UCSD-AML1 (cell line): Measurements from ENCODE around the gene KDM6B.

Experiments
- DNase-seq: peaks from one replicate; lab custom pipeline; 2025; ENCODE audit not compliant: unreplicated experiment; lab: John Stamatoyannopoulos, UW

KDM6B gene

DNA sequence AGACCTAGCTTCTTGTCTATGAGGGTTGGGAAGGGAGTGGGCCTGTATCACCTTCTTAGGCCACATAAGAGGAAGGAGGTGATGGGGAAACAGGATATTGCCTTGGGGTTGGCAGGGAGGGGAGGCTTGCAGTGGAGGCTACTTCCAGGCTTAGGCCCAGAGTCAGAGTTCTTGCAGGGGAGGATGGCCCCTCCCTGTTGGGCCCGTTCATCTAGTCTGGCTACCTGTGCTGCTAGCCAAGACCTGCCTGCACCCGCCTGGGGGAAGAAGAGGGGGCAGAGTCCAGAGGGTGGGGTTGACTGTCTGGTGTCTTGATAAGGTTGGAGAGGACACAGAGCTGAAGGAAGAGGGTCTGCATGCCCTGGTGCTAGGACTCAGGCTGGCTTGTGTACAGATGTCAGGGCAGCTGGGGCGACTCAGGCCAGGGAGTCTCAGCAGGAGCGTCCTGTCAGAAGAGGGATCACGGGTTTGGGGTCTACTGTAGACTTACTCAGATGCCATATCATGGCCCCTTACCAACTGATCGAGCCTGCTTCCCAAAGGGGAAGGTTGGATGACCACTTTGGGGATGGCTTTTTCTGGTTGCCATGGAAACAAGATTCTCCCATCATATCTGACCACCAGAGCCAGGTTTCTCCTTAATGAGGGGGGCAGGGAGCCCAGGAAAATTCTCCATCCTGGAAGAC, 5.3 kb downstream of the KDM6B start:
- DNase-seq, result peak; percentile 68

DNA sequence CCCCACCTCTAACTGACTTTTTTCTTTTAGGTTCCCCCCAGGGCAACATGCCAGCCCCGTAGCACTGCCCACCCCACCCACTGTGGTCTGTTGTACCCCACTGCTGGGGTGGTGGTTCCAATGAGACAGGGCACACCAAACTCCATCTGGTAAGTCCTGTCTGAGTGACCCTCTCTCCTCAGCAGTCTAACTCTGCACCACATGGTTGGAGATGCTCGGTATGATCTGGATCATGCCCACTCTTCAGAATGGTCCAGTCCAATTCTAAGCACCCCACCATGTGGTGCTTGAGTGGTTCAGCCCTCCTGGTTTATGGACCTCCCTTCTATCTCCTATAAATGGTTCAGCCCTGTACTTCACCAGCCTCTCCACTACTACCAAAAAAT, 5.9 kb downstream of the KDM6B start:
- DNase-seq, result no peak

GRCh38 chr17:7840441-7840840, 6.4 kb downstream of the KDM6B start:
- no peak for DNase-seq

GRCh38 chr17:7840875-7841274, 6.9 kb downstream of the KDM6B start:
- no peak for DNase-seq

DNA sequence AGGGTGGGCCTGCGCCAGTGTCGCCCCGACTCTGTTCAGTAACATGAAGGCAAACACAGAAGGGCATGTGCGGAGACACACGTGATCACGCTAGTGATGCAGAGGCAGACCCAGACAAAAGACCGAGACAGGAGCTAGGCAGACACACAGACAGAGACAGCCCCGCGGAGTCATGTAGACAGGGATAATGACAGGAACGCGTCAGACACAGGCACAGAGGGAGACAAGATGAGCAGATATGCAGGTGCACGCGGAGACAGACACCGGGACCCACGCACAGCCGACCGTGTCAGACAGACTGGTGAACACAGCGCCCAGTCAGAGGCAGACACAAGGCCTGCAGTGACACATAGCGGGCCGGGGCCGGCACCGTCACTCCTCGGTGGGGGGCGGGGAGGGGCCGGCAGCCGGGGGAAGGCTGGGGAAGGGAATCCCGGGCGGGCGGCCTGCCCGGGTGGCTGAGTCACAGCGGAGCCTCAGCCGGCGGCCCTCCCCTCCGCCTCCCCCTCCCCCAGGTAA, 7.4 kb downstream of the KDM6B start:
- DNase-seq, result peak; percentile 87

- DNase-seq, result peak; percentile 91
These were observed 7.9 kb downstream of the KDM6B start for GRCh38 chr17:7841915-7842379.

DNA sequence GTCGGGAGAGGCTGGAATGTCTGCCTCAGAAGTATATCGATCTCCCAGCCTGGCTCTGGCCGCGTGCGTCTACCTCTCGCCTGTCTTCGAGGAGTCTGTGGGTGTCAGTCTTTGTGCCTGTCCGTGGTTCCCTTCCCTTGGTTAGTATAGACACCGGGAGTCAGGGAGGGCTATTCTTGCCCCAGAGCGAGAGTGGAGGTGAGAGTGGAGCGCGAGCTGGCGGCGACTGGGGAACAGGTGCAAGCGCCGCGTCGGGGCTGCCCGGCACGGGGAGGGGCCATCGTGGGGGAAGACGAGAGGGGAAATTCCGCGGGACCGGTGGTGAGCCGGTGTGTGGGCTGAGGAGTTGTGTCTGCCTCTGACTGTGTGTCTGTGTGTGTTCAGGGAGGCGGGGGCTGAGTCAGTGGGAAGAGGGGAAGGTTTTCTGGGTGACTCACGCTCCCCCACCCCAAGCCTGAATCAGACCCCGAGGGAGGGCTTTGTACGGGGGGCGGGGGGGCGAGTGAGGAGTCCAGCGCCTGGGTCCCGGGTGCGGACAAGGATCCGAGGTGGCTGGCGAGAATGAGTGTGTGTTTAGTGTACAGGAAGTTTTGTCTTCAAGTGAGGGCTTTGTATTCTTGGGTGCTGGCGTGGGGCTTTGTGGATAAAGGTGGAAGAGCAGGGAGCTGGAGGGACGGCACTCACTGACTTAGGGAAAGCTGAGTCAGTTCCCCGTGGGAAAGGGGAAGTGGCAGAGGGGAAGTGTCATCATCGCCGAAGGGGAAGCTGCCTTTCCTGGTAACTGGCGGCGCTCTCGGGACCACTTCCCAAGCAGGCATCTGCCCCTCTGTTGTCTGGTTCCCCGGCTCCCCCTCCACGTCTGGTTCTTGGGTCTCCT, 8.6 kb downstream of the KDM6B start:
- peak; percentile 84 for DNase-seq

DNA sequence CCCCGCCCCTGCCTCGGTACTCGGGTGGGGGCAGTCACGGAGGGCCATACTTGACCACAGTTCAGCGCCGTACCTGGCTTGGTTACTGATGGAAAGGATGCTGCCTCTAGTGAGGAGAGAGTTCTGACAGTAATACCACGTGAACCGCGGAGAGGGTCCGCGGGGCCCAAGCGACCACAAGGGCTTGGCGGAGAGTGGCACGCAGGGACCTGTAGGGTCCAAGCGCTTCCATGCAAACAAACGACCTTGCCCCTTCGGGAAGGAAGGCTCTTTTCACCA, 9.2 kb downstream of the KDM6B start:
- DNase-seq, result no peak

- peak; percentile 83 for DNase-seq
These were observed 9.7 kb downstream of the KDM6B start for GRCh38 chr17:7843536-7844291.

DNA sequence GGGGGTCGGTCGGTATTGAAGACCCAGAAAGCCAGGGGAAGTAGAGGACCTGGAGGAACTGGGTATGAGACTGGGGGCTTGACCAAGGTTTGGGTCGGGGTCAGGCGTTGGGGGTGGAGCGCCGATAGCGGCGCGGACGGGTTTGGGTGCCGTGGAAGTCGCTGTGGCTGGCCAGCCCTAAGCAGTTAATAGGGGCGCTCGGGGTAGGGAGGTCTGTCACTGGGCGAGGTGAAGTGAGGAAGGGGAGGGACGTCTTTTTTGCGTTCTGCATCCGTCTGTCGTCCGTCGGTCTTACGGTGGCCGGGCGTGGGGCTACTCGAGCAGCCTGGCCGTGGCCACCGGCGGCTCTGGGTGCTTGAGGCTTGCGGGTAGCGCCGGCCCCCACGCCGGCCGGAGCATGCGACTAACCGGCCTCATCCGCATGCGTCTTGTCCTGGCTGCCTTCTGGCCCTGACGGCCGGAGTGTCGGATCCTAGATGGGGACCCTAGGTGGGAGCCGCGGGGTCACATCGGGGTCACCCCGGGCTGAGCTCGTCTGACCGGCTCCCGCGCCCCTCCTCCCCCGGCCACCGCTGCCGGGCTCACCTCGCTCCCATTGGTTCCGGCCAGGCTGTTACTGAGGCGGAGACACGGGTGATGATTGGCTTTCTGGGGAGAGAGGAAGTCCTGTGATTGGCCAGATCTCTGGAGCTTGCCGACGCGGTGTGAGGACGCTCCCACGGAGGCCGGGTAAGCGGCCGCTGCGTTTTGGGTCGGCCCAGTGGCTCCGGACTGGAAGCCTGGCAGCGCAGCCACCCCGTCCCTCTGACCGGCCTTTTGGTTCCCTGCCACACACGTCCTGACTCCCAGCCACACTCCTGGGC, 10.5 kb downstream of the KDM6B start:
- DNase-seq, result peak; percentile 84

- DNase-seq, result no peak
These were observed 11.5 kb downstream of the KDM6B start for GRCh38 chr17:7845359-7846062.

- DNase-seq, result no peak
These were observed 12.2 kb downstream of the KDM6B start for GRCh38 chr17:7846063-7846735.

DNA sequence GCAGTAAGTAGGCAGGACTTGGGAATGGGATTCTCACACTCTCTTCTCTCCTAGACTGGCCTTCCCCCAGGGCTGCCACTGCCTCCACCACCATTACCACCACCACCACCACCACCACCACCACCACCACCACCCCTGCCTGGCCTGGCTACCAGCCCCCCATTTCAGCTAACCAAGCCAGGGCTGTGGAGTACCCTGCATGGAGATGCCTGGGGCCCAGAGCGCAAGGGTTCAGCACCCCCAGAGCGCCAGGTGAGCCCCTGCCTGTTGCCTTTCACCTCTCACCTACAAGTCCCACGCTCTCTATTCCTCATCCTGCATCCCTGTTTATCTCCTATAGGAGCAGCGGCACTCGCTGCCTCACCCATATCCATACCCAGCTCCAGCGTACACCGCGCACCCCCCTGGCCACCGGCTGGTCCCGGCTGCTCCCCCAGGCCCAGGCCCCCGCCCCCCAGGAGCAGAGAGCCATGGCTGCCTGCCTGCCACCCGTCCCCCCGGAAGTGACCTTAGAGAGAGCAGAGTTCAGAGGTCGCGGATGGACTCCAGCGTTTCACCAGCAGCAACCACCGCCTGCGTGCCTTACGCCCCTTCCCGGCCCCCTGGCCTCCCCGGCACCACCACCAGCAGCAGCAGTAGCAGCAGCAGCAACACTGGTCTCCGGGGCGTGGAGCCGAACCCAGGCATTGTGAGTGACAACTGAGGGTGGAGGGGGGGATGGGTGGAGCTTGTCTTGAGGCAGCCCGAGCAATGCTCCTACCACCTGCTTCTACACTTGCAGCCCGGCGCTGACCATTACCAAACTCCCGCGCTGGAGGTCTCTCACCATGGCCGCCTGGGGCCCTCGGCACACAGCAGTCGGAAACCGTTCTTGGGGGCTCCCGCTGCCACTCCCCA, 13.0 kb downstream of the KDM6B start:
- DNase-seq, result no peak

DNA sequence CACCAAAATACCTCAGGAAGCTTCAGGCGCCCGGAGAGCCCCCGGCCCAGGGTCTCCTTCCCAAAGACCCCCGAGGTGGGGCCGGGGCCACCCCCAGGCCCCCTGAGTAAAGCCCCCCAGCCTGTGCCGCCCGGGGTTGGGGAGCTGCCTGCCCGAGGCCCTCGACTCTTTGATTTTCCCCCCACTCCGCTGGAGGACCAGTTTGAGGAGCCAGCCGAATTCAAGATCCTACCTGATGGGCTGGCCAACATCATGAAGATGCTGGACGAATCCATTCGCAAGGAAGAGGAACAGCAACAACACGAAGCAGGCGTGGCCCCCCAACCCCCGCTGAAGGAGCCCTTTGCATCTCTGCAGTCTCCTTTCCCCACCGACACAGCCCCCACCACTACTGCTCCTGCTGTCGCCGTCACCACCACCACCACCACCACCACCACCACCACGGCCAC, 14.1 kb downstream of the KDM6B start:
- DNase-seq, result no peak

- DNase-seq, result no peak
These were observed 14.7 kb downstream of the KDM6B start for GRCh38 chr17:7848739-7849129.

DNA sequence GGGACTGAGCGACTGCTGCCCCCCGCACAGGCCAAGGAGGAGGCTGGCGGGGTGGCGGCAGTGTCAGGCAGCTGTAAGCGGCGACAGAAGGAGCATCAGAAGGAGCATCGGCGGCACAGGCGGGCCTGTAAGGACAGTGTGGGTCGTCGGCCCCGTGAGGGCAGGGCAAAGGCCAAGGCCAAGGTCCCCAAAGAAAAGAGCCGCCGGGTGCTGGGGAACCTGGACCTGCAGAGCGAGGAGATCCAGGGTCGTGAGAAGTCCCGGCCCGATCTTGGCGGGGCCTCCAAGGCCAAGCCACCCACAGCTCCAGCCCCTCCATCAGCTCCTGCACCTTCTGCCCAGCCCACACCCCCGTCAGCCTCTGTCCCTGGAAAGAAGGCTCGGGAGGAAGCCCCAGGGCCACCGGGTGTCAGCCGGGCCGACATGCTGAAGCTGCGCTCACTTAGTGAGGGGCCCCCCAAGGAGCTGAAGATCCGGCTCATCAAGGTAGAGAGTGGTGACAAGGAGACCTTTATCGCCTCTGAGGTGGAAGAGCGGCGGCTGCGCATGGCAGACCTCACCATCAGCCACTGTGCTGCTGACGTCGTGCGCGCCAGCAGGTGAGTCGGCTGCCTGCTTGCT, 15.2 kb downstream of the KDM6B start:
- no peak for DNase-seq

- no peak for DNase-seq
These were observed 15.9 kb downstream of the KDM6B start for GRCh38 chr17:7849751-7850504.
